ENCODE measurements around the gene GLT8D2.

GRCh38 chr12:104006929-104007328 lies 43.1 kb downstream of the GLT8D2 start:
- TF ChIP-seq, protein P1, sequence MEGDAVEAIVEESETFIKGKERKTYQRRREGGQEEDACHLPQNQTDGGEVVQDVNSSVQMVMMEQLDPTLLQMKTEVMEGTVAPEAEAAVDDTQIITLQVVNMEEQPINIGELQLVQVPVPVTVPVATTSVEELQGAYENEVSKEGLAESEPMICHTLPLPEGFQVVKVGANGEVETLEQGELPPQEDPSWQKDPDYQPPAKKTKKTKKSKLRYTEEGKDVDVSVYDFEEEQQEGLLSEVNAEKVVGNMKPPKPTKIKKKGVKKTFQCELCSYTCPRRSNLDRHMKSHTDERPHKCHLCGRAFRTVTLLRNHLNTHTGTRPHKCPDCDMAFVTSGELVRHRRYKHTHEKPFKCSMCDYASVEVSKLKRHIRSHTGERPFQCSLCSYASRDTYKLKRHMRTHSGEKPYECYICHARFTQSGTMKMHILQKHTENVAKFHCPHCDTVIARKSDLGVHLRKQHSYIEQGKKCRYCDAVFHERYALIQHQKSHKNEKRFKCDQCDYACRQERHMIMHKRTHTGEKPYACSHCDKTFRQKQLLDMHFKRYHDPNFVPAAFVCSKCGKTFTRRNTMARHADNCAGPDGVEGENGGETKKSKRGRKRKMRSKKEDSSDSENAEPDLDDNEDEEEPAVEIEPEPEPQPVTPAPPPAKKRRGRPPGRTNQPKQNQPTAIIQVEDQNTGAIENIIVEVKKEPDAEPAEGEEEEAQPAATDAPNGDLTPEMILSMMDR (IDR thresholded peaks at IDR 0.05) = no peak
- TF ChIP-seq MXI1 (IDR thresholded peaks at IDR 0.05; ENCODE audit: low read depth, low read length) = no peak
- TF ChIP-seq, protein P2, sequence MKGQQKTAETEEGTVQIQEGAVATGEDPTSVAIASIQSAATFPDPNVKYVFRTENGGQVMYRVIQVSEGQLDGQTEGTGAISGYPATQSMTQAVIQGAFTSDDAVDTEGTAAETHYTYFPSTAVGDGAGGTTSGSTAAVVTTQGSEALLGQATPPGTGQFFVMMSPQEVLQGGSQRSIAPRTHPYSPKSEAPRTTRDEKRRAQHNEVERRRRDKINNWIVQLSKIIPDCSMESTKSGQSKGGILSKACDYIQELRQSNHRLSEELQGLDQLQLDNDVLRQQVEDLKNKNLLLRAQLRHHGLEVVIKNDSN (IDR thresholded peaks at IDR 0.05; ENCODE audit: borderline replicate concordance, low read depth) = no peak
- no peak for TF ChIP-seq RCOR1 (IDR thresholded peaks at IDR 0.05; ENCODE audit: low read length)
